Fibroblast of lung (primary cell): ENCODE measurements around the gene TMEM221.

Experiments
- CTCF ChIP-seq, 2 donors: IDR thresholded peaks in 1 of 2; conservative IDR thresholded peaks in 1 of 2; 1 replicate in 1 of 2; 2 replicates in 1 of 2; pipeline ENCODE4 v1.5.1; 2011 to 2012; ENCODE audit warnings: low read length in 2 of 2, control low read depth in 1 of 2, inconsistent platforms in 1 of 2, low read depth in 1 of 2, mild to moderate bottlenecking in 1 of 2
- EZH2 ChIP-seq: IDR thresholded peaks from 2 replicates; pipeline ENCODE4 v1.5.1; 2012; ENCODE audit warnings: low read length, control low read depth, mild to moderate bottlenecking; ENCODE audit errors: missing control alignments

DNA sequence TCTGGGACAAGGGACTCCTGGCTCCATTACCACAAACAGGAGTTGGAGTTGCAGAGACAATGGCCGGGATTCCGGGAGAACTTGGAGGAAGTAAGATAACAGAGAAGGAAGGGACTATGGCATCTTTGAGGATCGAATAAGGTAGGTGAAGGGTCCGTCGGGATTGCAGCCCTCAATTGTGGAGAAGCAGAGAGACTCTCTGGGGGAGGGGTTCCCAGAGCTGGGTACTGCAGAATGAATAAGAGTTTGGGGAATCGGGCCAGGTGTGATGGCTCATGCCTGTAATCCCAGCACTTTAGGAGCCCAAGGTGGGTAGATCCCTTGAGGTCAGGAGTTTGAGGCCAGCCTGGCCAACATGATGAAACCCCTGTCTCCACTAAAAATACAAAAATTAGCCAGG is 46.8 kb downstream of the TMEM221 start:
- TF ChIP-seq CTCF (conservative IDR thresholded peaks at IDR 0.05 in 1 of 2, IDR thresholded peaks at IDR 0.05 in 1 of 2; ENCODE audit: low read depth in 1 of 2, low read length in 2 of 2), result no peak
- no peak for TF ChIP-seq EZH2
